ENCODE measurements around the gene KRTAP26-1.

Gene KRTAP26-1

DNA sequence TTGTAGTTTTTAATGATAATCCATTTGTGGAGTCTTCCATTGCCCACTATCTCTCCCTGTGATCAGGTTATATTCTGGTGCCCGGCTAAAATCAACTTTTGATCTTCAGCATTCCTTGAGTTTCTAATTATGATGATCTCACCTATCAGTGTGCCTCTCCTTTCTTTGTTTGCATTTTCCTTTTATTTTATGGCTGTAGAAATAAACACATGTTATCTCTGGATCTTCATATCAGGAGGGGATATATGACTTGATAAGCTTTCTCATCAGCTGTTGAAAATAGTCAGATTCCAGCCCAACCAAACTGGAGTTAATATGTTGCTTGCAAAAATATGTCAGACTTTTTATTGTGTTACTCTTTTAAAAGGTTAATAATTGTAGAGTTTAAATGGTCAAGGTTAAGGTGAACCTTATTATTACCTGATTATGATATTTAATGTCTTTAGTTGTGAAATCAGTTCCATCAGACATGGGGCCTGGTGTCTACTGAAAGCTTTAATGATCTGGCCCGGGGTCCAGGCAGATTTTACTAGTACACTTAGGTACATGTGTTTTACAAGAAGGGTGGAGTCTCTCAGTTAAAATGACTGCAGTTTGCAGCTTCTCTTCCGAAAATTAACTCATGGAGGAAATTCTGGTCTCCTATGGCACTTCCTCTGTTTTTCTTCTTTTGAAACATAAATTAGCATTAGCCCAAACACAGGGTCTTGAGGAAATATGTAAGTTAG lies 50.1 kb downstream of the KRTAP26-1 start:
- DNase-seq = no peak
